Measurements from ENCODE around the gene HOXB3. TPM values are rescaled to one million over a fixed set of nuclear protein-coding genes. Genes with fewer than 3 reads are reported as not detected.

Gene HOXB3
- polyA plus RNA-seq, 1 donor from 2014 or later: not detected

GRCh38 chr17:48563867-48564187 is 26.2 kb downstream of the HOXB3 start:
- H4K20me1 ChIP-seq (ENCODE audit: insufficient read depth): no peaks in the 10 kb centered on the region
- H3K4me2 ChIP-seq (ENCODE audit: low read length): no peak overlapping the region
- no peak overlapping the region for H3K4me3 ChIP-seq (ENCODE audit: low read length)
- H3K27ac ChIP-seq (ENCODE audit: low read length): no peak overlapping the region
- no peaks in the 10 kb centered on the region for H3K79me2 ChIP-seq (replicated peaks; ENCODE audit: insufficient read depth, low read length)
- H3K27me3 ChIP-seq (ENCODE audit: insufficient read depth, low read depth, low read length): peaks cover 99% of the 10 kb centered on the region
- H3K9me3 ChIP-seq (ENCODE audit: low read length): no peaks in the 10 kb centered on the region
- no peaks in the 10 kb centered on the region for H3K9me2 ChIP-seq (ENCODE audit: insufficient read depth, low read length)
- H3K9ac ChIP-seq (ENCODE audit: low read length): no peak overlapping the region
- H3F3A ChIP-seq (ENCODE audit: insufficient read depth, low read length, poor library complexity, severe bottlenecking): no peaks in the 10 kb centered on the region
- H2AFZ ChIP-seq (ENCODE audit: low read depth, low read length): no peak overlapping the region
- no peaks in the 10 kb centered on the region for H3K36me3 ChIP-seq (ENCODE audit: insufficient read depth, low read length)
- TF ChIP-seq CTCF (IDR thresholded peaks at IDR 0.05; ENCODE audit: poor library complexity, severe bottlenecking) (no peak), MXI1 (conservative IDR thresholded peaks at IDR 0.05; ENCODE audit: poor library complexity, severe bottlenecking) (no peak)

- H3K9ac ChIP-seq (ENCODE audit: low read length): no peak overlapping the region
- no peak overlapping the region for H3K27ac ChIP-seq (ENCODE audit: low read length)
- no peak overlapping the region for H2AFZ ChIP-seq (ENCODE audit: low read depth, low read length)
- H3K4me3 ChIP-seq (ENCODE audit: low read length): no peak overlapping the region
- no peaks in the 10 kb centered on the region for H3K79me2 ChIP-seq (replicated peaks; ENCODE audit: insufficient read depth, low read length)
- no peaks in the 10 kb centered on the region for H4K20me1 ChIP-seq (ENCODE audit: insufficient read depth)
- H3K9me2 ChIP-seq (ENCODE audit: insufficient read depth, low read length): no peaks in the 10 kb centered on the region
- no peak overlapping the region for H3K4me2 ChIP-seq (ENCODE audit: low read length)
- peaks cover 99% of the 10 kb centered on the region for H3K27me3 ChIP-seq (ENCODE audit: insufficient read depth, low read depth, low read length)
- TF ChIP-seq RAD21 (conservative IDR thresholded peaks at IDR 0.05) (no peak), SMC3 (conservative IDR thresholded peaks at IDR 0.05; ENCODE audit: poor library complexity) (no peak), REST (IDR thresholded peaks at IDR 0.05; ENCODE audit: borderline replicate concordance) (no peak)
- H3K36me3 ChIP-seq (ENCODE audit: insufficient read depth, low read length): no peaks in the 10 kb centered on the region
- H3F3A ChIP-seq (ENCODE audit: insufficient read depth, low read length, poor library complexity, severe bottlenecking): no peaks in the 10 kb centered on the region
- no peaks in the 10 kb centered on the region for H3K9me3 ChIP-seq (ENCODE audit: low read length)
Measured at GRCh38 chr17:48563385-48563838, 26.6 kb downstream of the HOXB3 start.

GRCh38 chr17:48562934-48563333 is 27.1 kb downstream of the HOXB3 start:
- Histone ChIP-seq H2AFZ (ENCODE audit: low read depth, low read length) (no peak overlapping the region), H3K36me3 (ENCODE audit: insufficient read depth, low read length) (no peaks in the 10 kb centered on the region), H3K4me3 (ENCODE audit: low read length) (no peak overlapping the region), H3K27ac (ENCODE audit: low read length) (no peak overlapping the region), H3K27me3 (ENCODE audit: insufficient read depth, low read depth, low read length) (peaks cover 99% of the 10 kb centered on the region), H3K79me2 (replicated peaks; ENCODE audit: insufficient read depth, low read length) (no peaks in the 10 kb centered on the region), H3F3A (ENCODE audit: insufficient read depth, low read length, poor library complexity, severe bottlenecking) (no peaks in the 10 kb centered on the region), H3K9me2 (ENCODE audit: insufficient read depth, low read length) (no peaks in the 10 kb centered on the region), H3K9me3 (ENCODE audit: low read length) (no peaks in the 10 kb centered on the region), H3K9ac (ENCODE audit: low read length) (no peak overlapping the region), H4K20me1 (ENCODE audit: insufficient read depth) (no peaks in the 10 kb centered on the region), H3K4me2 (ENCODE audit: low read length) (no peak overlapping the region)
- TF ChIP-seq SMC3 (conservative IDR thresholded peaks at IDR 0.05; ENCODE audit: poor library complexity) (no peak), REST (IDR thresholded peaks at IDR 0.05; ENCODE audit: borderline replicate concordance) (no peak), CTCF (IDR thresholded peaks at IDR 0.05; ENCODE audit: poor library complexity, severe bottlenecking) (no peak), EP300 (conservative IDR thresholded peaks at IDR 0.05; ENCODE audit: poor library complexity, severe bottlenecking) (no peak), MXI1 (conservative IDR thresholded peaks at IDR 0.05; ENCODE audit: poor library complexity, severe bottlenecking) (no peak), POLR2AphosphoS5 (IDR thresholded peaks at IDR 0.05) (no peak), TAF1 (IDR thresholded peaks at IDR 0.05; ENCODE audit: low read depth) (no peak), EZH2 (IDR thresholded peaks at IDR 0.05; ENCODE audit: borderline replicate concordance, insufficient read depth, low read length, poor library complexity, severe bottlenecking) (no peak), RAD21 (conservative IDR thresholded peaks at IDR 0.05) (no peak)

Measured in neural cell (in vitro differentiated cells).